ENCODE results near the gene FAM184A.

The FAM184A gene

DNA sequence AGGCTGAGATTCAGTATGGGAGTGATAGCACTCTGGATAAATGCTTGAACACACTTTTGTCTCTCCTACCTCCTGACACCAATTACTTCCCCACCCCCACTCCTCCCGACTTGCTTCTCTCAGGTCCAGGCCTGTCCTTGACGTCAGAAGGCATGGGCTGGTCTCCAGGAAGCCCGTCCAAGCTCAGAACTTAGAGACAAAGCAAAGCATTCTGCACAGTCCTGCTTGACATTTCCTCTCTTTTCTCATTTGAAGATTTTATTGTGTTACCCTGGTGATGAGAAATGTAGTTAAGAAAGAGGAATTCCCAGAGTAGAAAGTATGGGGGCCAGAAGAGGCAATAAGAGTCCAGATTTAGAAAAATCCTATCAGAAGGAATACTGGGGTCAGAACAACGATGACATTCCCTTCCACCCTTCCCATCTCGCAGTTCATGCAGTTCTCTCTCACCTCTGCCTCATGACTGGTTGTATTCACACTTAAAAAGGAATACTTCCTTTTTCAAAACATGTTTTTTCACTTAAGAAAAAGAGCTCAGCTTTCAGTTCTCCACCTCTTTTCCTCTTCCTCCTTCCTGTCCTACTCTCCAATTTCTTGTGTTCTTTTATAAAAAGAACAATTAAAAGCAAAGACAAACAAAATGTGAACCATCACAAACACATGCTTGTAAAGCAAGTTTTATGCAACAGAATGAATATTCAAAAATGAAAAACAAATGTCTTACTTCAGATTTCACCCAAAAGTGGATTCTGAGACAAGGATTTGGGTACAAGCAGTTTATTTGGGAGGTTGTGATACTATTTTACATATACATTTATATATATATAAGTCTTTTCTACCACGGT, 18.5 kb upstream of the FAM184A start:
- DNase-seq: no peak

- no peak for DNase-seq
Observed at GRCh38 chr6:119090256-119090655, 11.8 kb upstream of the FAM184A start.

DNA sequence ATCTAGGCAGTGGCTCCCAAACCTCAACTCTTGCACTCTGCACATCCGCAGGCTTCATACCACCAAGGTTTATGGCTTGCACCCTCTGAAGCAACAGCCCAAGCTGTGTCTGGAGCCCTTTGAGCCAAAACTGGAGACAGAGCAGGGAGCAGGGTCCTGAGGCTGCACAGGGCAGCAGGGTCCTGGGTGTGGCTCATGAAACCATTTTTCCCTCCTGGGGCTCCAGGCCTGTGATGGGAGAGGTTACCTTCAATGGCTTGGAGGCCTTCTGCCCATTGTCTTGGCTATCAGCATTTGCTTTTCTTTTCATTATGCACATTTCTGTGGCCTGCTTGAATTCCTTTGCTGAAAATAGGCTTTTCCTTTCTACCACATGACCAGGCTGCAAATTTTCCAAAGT, 6.3 kb upstream of the FAM184A start:
- DNase-seq: no peak

DNA sequence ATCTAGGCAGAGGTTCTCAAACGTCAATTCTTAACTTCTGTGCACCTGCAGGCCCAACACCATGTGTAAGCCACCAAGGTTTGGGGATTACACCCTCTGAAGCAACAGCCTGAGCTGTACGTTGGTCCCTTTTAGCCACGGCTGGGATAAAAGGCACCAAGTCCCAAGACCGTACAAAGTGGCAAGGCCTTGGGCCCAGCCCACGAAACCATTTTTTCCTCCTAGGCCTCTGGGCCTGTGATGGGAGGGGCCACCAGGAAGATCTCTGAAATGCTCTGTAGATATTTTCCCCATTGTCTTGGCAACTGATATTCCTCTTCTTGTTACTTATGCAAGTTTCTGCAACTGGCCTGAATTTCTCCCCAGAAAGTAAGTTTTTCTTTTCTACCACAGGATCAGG, 4.5 kb upstream of the FAM184A start:
- no peak for DNase-seq

- DNase-seq: no peak
Observed at GRCh38 chr6:119079283-119079809, 882 bp upstream of the FAM184A start.

DNA sequence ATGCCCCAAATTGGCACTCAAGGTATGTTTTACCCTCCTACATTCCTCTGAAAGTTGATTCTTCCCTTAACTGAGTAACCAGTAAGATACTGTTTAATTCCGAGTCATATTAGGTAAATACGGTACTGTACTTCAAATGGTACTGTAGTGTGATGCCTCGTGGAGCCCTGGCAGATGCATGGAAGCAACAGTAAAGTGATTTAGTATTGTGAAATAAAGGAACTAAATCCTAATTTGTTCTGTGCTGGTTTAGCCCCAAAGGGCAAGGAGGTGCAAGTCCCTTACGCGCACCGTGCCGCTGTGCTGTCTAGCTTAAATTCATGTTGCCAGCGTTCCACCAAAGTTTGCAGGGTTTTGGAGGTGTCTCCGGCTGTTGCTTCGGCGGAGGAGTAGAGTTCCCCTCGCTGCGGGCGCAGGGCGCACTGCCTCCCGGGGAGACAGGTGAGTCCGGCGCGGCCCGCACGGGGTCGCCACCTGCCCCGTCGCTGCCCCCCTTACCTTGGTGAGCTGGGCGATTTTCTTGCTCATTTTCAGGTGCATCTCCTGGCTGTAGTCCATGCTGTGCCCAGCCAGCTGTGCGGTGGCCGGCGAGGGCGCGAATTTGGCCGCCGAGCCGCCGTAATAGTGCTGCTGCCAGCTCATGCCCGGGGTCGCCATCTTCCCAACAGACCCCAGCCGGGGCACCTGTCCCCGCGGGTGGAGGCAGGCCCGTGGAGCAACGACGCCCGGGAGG, 655 bp downstream of the FAM184A start:
- peak; percentile 44 for DNase-seq

- no peak for DNase-seq
Observed at GRCh38 chr6:119077391-119077642, 1.1 kb downstream of the FAM184A start.

- DNase-seq: no peak
Observed at GRCh38 chr6:119076576-119077390, 1.7 kb downstream of the FAM184A start.

DNA sequence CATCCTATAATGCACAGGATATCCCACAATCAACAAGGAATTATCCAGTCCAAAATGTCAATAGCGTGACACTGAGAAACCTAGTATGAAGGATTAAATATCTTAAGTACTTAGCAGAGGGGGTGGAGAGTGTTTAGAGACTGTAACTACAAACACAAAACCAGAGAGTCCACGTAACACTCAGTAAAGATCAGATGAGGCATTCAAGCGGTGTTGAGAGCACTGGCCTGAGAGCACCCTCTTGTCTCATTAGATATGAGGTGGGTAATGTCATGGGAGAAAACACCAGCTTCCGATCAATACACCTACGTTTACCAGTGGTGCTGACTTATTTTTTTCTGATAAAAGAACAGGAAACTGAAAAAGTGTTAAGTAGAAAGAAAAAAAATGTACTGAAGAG, 2.3 kb downstream of the FAM184A start:
- peak; percentile 4 to 61 for DNase-seq

DNA sequence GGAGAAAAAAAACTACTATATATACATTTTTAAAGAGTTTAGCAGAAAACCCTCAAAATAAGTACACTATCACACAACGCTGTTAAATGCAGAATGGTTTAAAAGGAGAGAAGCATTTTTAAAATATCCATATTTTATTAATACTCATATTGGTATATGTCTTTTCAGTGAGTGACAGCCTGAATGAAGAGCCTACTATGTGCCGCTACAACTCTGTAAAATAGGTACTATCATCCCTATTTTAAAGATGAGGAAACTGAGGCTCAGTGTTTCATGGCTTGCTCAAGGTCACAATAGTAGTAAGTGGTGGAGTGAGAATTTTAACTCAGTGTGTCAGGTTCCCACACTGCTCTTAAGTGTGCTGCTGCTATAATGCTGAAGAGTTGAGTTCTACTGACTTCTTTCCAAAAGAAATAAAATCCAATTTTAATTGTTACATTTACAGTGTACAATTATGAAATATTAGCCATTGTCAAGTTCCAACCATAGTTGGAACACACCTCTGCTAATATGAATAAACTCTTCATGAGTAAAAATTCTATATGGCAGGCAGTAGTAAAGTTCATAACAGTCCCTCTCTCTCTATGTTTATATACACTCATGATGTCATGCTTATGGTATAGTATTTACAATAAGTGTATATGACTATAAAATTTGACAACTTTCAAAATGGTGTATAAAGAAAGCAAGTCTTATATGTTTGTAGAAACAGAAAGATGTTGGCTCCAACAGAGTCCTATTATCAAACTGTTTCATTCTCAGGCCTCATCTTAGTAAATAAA, 3.1 kb downstream of the FAM184A start:
- DNase-seq: no peak

GRCh38 chr6:119073307-119074051, 5.0 kb downstream of the FAM184A start:
- no peak for DNase-seq

GRCh38 chr6:119071576-119071975, 6.9 kb downstream of the FAM184A start:
- DNase-seq: no peak

DNA sequence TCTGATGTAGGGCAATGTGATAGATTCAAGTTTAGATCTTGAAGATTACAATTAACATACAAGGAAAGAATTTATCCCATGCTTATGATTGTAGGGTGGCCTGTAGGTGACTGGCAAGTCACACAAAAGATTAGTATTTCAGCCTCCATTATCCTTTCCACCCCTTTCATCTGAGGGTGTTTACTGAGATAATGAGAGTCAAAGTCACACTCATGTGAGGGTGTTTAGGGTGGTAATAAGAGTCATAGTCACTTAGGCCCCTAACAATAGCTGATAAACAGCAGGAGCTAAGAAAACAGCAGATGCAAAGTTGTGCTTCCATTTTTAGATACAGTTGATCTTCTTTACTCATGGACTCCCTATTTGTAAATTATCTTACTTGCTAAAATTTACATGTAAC, 11.4 kb downstream of the FAM184A start:
- DNase-seq: no peak

- no peak for DNase-seq
Observed at GRCh38 chr6:119066517-119066916, 11.9 kb downstream of the FAM184A start.

DNA sequence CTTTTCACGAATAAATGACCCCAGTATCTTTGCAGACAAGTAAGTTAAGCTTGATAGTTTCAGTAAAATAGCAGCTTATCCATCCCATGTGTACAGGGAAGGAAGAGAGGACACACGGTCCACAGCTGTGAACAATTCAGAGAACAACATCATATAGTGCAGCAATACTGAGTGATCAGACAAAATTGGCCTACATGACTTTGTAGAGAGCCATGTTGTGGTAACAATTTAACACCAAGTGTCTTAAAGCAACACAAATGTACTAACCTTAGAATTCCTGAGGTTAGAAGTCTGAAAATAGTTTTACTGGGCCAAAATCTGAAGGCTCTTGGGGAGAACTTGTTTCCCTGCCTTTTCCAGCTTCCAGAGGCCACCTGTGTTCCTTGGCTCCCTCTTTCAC, 12.5 kb downstream of the FAM184A start:
- no peak for DNase-seq

DNA sequence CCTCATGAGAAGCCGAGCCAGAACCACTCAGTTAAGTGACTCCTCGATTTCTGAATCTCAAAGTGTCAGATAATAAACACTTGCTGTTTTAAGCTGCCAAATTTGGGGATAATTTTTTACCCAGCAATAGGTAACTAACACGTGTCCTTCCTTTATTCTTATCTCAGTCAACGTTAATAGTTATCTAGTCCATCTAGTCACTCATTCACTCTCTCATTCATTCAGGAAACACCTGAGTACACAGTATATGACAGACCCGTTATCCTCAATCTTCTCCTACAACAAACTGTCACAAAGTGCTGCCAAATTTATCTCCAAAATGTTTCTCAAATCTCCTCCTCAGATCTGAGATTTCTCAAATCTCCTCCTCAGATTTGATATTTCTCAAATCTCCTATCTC, 13.1 kb downstream of the FAM184A start:
- no peak for DNase-seq

- DNase-seq: no peak
Observed at GRCh38 chr6:119063491-119063890, 15.0 kb downstream of the FAM184A start.

GRCh38 chr6:119061215-119061614, 17.2 kb downstream of the FAM184A start:
- DNase-seq: no peak

DNA sequence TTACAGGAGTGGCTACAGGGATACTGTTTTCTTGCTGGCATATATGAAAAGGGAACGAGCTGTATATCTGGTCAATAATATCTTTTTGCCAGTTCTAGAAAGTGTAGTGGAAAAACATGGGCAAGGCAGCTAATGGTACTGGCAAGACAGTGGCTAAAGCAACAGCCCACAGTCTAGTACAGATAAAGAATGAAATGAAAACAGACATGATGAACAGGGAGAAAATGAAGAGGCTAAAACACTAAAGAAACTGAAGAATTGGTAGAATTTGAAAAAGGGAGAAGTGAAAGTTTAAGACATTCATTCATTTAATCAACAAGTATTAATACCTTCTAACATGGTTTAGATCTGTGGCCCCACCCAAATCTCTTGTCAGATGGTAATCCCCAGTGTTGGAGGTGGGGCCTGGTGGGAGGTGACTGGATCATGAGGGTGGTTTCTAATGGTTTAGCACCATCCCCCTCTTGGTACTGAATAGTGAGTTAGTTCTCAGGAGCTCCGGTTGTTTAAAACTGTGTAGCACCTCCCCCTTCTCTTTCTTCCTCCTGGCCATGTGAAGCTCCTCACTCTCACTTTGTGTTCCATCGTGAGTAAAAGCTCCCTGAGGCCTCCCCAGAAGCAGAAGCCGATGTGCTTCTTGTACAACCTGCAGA, 18.1 kb downstream of the FAM184A start:
- no peak for DNase-seq

GRCh38 chr6:119055069-119055468, 23.4 kb downstream of the FAM184A start:
- no peak for DNase-seq

DNA sequence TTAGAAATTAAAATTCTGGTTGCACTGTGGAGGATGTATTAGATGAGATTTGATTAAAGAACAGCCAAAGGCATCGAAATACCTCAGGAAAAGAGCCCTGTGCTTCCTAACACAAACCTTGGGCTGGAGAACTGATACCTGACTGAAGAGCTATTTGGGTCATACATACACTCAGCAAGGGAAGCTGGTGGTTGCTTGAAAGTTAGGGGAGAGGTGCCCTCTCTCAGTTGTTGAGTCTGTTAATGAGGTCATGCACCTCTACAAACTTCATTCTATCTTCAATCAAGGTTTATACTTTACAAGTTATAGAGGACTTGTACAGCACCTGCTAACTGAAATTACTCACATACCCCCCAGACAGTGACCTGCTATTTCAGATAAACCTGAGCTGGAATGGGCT, 25.5 kb downstream of the FAM184A start:
- DNase-seq: no peak

Data from stimulated activated CD4-positive, alpha-beta T cell treated with anti-CD3 and anti-CD28 coated beads, Interleukin-4, amount 100 ng/mL, for 4 hours (primary cell).